ENCODE results near the gene GPR162.

Gene GPR162

DNA sequence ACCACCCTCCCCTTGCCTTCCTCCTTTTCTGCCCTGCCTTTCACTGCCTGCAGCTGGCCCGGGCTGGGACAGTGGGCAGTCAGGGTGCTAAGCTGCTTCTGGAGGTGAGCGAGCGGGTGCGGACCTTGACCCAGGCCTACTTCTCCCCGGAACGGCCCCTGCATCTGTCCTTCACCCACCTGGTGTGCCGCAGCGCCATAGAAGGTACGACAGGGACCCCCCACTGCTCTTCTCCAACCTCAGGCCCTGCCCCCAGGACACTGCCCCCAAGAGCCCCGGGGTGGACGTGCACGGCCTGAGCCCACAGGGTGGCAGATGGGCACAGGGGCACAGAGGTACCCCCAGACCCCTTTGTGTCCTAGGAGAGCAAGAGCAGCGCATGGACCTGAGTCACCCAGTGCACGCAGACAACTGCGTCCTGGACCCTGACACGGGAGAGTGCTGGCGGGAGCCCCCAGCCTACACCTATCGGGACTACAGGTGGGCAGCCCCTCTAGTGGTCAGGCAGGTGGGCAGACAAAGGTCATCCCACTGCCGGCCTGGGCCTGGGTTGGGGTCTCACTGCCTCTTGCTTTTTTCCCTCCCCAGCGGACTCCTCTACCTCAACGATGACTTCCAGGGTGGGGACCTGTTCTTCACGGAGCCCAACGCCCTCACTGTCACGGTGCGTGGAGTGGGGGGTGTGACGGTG, 15.9 kb downstream of the GPR162 start:
- TF ChIP-seq CTCF (IDR thresholded peaks at IDR 0.05): no peak
- Histone ChIP-seq H3K27ac (no peak overlapping the region), H3K4me3 (no peak overlapping the region)
- DNase-seq (ENCODE audit: low spot score): no peak

DNA sequence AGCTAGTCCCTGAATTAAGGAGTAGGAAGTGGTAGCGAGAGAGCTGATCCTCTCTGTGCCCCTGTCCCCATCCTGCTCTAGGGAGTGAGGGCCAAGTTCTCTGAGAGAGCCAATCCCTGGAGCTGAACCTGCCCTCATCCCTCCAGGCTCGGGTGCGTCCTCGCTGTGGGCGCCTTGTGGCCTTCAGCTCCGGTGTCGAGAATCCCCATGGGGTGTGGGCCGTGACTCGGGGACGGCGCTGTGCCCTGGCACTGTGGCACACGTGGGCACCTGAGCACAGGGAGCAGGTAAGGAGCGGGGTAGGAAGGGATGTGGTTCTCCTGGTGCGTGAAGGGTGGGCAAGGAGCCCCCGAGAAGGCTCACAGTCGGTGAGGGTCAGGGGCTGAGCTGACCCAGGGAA, 17.2 kb downstream of the GPR162 start:
- H3K27ac ChIP-seq: no peak overlapping the region
- TF ChIP-seq CTCF (IDR thresholded peaks at IDR 0.05): no peak
- no peak for DNase-seq (ENCODE audit: low spot score)
- H3K4me3 ChIP-seq: no peak overlapping the region

DNA sequence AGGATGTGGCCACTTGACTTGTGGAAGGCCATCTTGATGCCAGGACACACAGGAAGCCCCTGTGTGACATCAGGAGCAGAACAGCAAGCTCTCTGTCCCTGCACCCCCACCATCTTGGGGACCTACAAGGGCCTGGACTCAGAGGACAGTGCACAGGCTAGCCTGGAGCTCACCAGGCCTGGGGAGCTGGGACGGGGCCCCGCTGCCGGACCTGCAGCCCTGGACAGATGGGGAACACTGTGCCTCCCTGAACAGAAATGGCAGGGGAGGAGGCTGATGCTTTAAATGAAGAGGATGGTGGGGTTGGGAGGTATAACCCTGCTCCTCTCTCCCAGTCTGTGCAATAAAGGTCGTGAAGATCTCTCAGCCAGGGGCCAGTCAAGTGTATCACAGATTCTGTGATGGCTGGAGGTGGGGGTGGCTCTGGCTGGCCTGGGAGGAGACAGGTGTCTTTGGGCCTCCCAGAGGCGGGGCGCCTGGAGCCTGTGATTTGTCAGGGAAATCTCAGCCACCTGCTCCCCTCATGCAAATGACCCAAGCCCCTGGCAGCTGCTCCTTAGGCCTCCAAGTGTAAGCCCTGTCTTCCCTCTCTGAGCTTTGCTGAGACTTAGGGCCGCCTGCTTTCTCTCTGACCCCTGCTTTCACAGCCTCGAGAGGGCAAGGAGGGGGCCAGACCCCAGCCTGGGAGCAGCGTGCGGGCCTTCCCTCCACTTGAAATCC, 18.0 kb downstream of the GPR162 start:
- no peak overlapping the region for H3K27ac ChIP-seq
- no peak for DNase-seq (ENCODE audit: low spot score)

DNA sequence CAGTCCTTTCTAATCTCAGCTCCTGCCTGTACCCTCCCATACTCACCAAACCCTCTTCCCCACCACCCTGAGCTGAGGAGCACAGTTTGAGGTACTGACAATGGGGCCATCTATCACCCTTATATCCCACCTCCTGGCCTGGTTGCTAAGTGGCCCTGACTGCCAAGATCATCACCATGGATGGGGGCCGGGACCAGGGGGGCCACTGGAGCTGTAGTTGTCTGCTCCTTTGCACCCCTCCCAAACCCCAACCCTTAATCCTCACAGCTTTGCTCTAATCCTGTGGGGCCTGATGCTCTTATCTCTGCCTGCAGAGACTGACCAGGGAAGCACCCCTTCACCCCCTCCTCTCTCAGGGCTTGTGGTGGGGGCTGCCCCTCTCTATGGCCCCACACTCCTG, 18.7 kb downstream of the GPR162 start:
- no peak for DNase-seq (ENCODE audit: low spot score)
- H3K27ac ChIP-seq: no peak overlapping the region
- H3K4me3 ChIP-seq: no peak overlapping the region
- TF ChIP-seq CTCF (IDR thresholded peaks at IDR 0.05): no peak

More for the DNA sequence above, 18.0 kb downstream of the GPR162 start:
- H3K4me3 ChIP-seq: no peak overlapping the region
- TF ChIP-seq CTCF (IDR thresholded peaks at IDR 0.05): no peak

DNA sequence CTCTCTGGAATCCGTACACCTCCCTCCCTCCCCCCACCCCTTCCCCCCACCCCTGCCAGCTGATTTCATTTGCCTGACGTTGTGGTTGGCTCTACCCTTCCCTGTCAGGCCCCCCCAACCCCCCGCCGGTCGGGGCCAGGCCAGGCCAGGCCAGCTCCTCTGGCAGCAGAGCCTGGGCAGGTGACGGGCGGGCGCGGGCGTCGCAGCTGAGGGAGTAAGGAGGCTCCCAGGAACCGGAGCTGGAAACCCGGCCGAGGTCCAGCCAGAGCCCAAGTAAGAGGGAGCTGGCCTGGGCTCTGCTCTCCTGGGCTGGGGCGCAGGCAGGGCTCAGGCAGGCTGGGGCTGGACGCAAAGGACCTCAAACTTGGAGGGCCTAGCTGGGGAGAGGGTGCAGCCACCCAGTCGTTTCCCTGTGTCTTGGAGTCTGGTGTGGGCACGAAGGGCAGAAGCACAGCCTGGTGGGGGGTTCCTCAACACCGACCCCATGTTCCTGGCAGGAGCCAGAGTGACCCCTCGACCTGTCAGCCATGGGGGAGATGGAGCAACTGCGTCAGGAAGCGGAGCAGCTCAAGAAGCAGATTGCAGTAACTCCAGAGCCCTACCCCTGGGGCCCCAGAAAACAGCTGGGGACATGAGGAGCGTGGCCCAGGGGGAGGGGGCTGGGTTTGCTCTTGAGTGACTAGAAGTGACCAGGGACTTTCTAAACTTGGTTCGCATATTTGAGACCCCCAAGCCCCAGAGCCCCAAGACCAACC, 19.3 kb downstream of the GPR162 start, which contains the start of gene GNB3:
TSS of gene GNB3 (plus strand) at position 165 of the 755 bp plus-strand sequence. CDS start at position 528, 363 bp downstream.
- no peak within 1 kb of the TSS for H3K27ac ChIP-seq
- no peak for DNase-seq (ENCODE audit: low spot score)
- no peak within 1 kb of the TSS for H3K4me3 ChIP-seq
- TF ChIP-seq CTCF (IDR thresholded peaks at IDR 0.05): no peak

DNA sequence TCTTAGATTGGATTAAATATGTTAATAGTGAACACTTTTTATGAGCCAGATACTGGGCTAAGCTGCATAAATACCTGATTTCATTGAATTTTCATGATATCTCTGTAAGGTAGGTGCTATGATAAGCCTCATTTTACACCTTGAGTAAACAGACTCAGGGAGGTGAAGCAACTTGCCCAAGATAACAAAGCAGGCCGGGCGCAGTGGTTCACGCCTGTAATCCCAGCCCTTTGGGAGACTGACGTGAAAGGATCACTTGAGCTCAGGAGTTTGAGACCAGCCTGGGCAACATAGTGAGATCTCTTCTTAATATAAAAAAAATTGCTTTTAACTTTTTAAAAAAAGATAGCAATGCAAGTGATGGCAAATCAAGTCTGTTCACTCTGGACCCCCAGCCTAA, 20.5 kb downstream of the GPR162 start:
- H3K27ac ChIP-seq: no peak overlapping the region
- no peak overlapping the region for H3K4me3 ChIP-seq
- no peak for DNase-seq (ENCODE audit: low spot score)
- no peak for TF ChIP-seq CTCF (IDR thresholded peaks at IDR 0.05)

Data from coronary artery (tissue), 2 donors.